Lower lobe of right lung (tissue), 2 donors: Measurements from ENCODE around the gene SEMA3A. TPM values are rescaled to one million over a fixed set of nuclear protein-coding genes. Genes with fewer than 3 reads are reported as not detected.

Experiments used
- ATAC-seq, 2 donors: fragments of 200-7000 bp; cut with Tn5 transposase; one replicate each; pipeline ENCODE4 v1.9.1; 2020 to 2022; ENCODE audit warnings: mild to moderate bottlenecking in 2 of 2, moderate library complexity in 2 of 2
- DNase-seq: peaks from one replicate; pipeline ENCODE4 v3.0.0-alpha.2; 2020
- H3K27ac ChIP-seq: fragments of 200-600 bp; one replicate; pipeline ENCODE4 v1.8.0; 2022
- H3K27me3 ChIP-seq: fragments of 200-600 bp; one replicate; pipeline ENCODE4 v1.8.0; 2022; ENCODE audit warnings: low read depth
- H3K36me3 ChIP-seq: fragments of 200-600 bp; one replicate; pipeline ENCODE4 v1.8.0; 2022; ENCODE audit warnings: mild to moderate bottlenecking
- H3K4me1 ChIP-seq: fragments of 200-600 bp; one replicate; pipeline ENCODE4 v1.8.0; 2022
- H3K4me3 ChIP-seq: fragments of 200-600 bp; one replicate; pipeline ENCODE4 v1.8.0; 2022; ENCODE audit warnings: mild to moderate bottlenecking
- H3K9me3 ChIP-seq: fragments of 200-600 bp; one replicate; pipeline ENCODE4 v1.8.0; 2022
- intact Hi-C: fragments of 100-400 bp; cut with DNase I; formaldehyde crosslinking; loops from one replicate; pipeline ENCODE4 v1.11.0; 2022
- total RNA-seq: library from RNA; stranded (reverse); fragmentation: NEBNext Ultra II Directional; extraction: Animal tissue kit (Norgen Biotek cat#: 25700); gene quantifications from one replicate; pipeline ENCODE4 v1.2.1, GENCODE V29; 2021
- TF ChIP-seq, protein P1 (sequence below): fragments of 200-600 bp; IDR thresholded peaks from one replicate; pipeline ENCODE4 v1.8.0; 2022; ENCODE audit warnings: antibody characterized with exemption, mild to moderate bottlenecking
- donor health status: DM: no; HTN: yes; CAD: no; lungs with severe emphysema.

The SEMA3A gene
- total RNA-seq, 1 donor from 2014 or later = 9.7 TPM

DNA sequence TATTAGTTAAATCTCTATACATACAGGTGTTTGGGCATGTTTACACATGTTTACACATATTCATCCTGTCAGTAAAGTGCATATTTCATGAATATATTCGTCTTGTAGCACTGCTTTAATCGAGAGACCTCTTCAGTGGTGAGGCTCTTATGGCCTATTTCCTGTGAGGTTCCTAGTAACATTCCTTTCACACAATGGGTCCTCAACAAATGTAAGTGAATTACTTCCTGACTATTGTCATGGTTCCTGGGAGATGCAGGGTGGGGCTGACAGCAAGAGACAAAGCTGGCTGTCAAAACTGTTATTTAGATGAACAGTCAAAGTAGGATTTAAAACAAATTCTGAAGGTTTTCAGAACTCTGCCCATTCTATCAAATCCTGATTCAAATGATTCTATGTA lies 12.4 kb upstream of the SEMA3A start:
- Histone ChIP-seq H3K36me3 (no peaks in the 10 kb centered on the region), H3K4me1 (no peaks in the 10 kb centered on the region), H3K27me3 (no peaks in the 10 kb centered on the region), H3K4me3 (no peak overlapping the region), H3K27ac (no peak overlapping the region), H3K9me3 (no peaks in the 10 kb centered on the region)
- intact Hi-C loops = no loop called here
- TF ChIP-seq, protein P1, sequence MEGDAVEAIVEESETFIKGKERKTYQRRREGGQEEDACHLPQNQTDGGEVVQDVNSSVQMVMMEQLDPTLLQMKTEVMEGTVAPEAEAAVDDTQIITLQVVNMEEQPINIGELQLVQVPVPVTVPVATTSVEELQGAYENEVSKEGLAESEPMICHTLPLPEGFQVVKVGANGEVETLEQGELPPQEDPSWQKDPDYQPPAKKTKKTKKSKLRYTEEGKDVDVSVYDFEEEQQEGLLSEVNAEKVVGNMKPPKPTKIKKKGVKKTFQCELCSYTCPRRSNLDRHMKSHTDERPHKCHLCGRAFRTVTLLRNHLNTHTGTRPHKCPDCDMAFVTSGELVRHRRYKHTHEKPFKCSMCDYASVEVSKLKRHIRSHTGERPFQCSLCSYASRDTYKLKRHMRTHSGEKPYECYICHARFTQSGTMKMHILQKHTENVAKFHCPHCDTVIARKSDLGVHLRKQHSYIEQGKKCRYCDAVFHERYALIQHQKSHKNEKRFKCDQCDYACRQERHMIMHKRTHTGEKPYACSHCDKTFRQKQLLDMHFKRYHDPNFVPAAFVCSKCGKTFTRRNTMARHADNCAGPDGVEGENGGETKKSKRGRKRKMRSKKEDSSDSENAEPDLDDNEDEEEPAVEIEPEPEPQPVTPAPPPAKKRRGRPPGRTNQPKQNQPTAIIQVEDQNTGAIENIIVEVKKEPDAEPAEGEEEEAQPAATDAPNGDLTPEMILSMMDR = no peak
- no peak for ATAC-seq
- DNase-seq = no peak

DNA sequence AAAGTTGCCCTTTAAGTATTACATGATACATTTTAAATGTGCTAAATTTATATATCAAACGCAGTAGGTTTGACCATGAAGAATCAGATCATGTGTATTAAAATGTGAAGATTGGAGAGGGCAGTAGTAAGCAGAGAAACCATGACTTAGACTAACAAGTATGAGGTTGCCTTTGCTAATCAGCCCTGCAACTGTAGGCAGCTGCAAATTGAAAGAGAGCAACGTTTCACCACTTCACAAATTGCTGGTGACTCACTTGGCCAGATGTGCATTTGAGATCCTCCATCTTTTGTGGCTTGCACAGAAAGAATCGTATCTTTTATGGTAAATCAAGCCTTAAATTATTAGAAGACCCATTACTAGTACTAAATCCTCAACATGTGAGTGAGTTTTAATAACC lies 10.1 kb upstream of the SEMA3A start:
- ATAC-seq (no peak), DNase-seq (no peak)
- H3K9me3 ChIP-seq = no peaks in the 10 kb centered on the region
- no peak overlapping the region for H3K4me3 ChIP-seq
- no peak overlapping the region for H3K27ac ChIP-seq
- no peaks in the 10 kb centered on the region for H3K4me1 ChIP-seq
- intact Hi-C loops = no loop called here
- no peaks in the 10 kb centered on the region for H3K27me3 ChIP-seq
- no peaks in the 10 kb centered on the region for H3K36me3 ChIP-seq
- TF ChIP-seq, protein P1 = no peak

DNA sequence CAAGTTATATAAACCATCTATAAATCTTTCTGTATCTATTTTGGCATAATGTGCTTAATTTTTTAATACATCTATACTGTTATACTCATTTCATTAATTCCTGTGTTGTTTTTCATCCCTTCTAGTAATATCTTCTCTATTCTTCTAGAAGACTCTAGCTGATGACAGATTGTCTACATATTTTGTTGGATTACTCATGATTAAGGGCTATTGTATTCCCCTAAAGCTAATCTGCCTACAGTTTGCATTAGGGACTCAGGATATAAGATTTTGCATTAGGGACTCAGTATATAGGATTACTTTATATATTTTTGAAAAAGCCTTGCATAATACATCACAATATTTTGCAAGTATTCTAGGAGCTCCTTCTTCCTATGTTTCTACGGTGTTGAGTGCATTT lies 8.3 kb upstream of the SEMA3A start:
- ATAC-seq (no peak), DNase-seq (no peak)
- no peak overlapping the region for H3K4me3 ChIP-seq
- intact Hi-C loops = no loop called here
- no peaks in the 10 kb centered on the region for H3K36me3 ChIP-seq
- H3K9me3 ChIP-seq = no peaks in the 10 kb centered on the region
- no peaks in the 10 kb centered on the region for H3K27me3 ChIP-seq
- H3K4me1 ChIP-seq = no peaks in the 10 kb centered on the region
- TF ChIP-seq, protein P1 = no peak
- H3K27ac ChIP-seq = no peak overlapping the region

DNA sequence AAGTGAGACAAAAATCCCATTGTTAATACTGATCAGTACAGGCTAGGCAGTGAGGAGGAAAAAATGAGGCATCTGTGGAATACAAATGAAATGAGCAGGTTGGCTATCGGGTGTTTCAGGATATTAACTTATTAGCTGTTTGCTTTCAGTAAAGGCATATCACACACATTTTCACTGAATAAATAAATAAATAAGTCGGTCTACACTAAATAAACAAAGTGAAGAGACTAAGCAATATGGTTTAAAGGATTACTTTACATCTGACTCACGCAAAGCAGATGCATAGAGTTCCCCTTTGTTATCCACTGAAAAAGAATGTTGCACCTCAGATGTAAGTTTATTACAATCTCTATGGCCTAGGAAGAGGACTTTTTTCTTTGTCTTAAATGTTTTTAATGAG lies 6.3 kb upstream of the SEMA3A start:
- TF ChIP-seq, protein P1 = no peak
- Histone ChIP-seq H3K9me3 (no peaks in the 10 kb centered on the region), H3K36me3 (no peaks in the 10 kb centered on the region), H3K4me3 (no peak overlapping the region), H3K27me3 (no peaks in the 10 kb centered on the region), H3K27ac (no peak overlapping the region), H3K4me1 (no peaks in the 10 kb centered on the region)
- DNase-seq (no peak), ATAC-seq (no peak)
- intact Hi-C loops = no loop called here

DNA sequence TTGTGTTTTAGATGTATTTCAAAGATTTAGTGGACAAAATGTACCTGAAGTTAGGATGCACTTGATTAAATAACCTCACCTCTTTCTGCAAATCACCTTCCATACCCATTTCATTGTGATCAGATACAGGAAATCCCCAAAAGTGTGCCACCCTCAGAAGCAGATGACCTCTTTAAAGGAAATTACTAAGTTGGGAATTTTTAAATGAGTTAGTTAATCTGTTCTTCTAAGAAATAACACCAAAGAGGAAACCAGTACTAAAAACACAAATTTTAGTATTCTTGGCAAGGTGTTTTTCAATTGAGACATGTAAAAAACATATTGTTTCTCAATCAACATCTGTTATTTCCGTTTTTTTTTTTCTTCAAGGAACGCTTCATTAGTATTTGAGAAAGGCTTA lies 4.6 kb upstream of the SEMA3A start:
- intact Hi-C loops = no loop called here
- ATAC-seq (no peak), DNase-seq (no peak)
- Histone ChIP-seq H3K9me3 (no peaks in the 10 kb centered on the region), H3K4me1 (no peaks in the 10 kb centered on the region), H3K4me3 (no peak overlapping the region), H3K27me3 (no peaks in the 10 kb centered on the region), H3K27ac (no peak overlapping the region), H3K36me3 (no peaks in the 10 kb centered on the region)
- TF ChIP-seq, protein P1 = no peak

DNA sequence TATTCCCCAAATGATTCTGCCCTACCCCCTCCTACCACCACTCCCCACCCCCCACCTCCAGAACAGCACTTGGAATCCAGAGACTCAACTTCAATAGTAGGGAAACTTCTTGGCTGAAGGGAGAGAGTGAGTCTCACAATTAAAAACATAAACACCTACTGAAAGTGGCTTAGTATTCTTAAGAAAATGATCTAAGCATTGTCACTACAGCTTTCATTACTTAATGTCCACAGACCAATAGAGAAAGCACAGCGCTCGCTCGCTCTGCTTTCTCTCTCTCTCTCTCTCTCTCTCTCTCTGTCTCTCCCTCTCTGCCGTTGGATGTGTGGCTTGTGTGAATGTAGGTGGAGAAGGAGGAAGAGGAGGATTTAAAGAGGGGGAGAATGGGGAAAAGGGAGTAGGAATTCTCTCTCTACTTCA lies 1.5 kb upstream of the SEMA3A start:
- Histone ChIP-seq H3K36me3 (no peaks in the 10 kb centered on the region), H3K4me1 (no peaks in the 10 kb centered on the region), H3K27ac (no peak overlapping the region), H3K4me3 (peak overlapping the region; percentile 54), H3K27me3 (no peaks in the 10 kb centered on the region), H3K9me3 (no peaks in the 10 kb centered on the region)
- ATAC-seq = peak in 1 of 2 donors; percentile 51
- TF ChIP-seq, protein P1 = no peak
- DNase-seq = no peak
- intact Hi-C loops = no loop called here
